NCI-H748 (cell line): ENCODE data around the gene PDXDC1.
"Not testable (repeated sequence)": the region's sequence is repeated elsewhere in the genome, so short reads cannot be mapped to it uniquely, and the experiment has no call there.

ENCODE experiments used
- DNase-seq: peaks from one replicate; lab custom pipeline; 2025; ENCODE audit not compliant: unreplicated experiment; lab: John Stamatoyannopoulos, UW

The PDXDC1 gene

DNA sequence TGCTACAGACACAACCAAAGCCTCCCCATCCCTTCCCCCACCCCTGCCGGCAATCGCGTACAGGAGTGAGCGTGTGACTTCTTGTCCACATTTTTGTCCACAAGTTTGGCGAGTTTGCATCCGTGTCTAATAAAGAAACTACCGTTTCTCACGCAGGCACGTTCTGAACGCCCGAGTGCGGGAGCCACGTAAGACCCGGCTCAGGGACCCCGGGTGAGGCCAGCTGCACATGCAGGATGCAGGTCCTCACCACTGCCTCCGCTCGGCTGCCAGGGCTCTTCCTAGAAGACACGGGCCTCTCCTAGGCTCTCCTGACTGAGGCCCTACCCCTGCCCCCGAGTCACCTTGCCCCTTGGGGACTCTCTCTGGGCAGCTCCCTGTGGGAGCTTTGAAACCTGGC, 174.0 kb downstream of the PDXDC1 start:
- DNase-seq, result not testable (repeated sequence)

DNA sequence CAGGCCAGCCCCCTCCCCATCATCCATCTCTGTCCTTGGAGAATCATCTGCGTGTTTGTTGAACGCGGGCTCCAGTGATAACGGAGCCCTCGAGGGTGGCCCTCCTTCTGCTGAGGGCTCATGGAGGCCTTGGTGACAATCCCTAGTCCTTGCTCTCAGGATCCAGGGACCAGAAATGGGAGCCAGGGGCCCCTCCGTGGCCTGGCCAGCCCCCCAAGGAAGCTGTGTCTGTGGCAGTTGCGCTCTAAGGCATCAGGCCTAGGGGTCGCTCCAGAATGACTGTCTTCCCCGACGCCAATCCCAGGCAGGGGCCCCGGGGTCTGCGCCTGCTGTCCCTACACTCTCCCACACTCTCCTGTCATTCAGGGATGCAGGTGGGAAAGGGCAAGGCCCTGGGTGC, 174.4 kb downstream of the PDXDC1 start:
- DNase-seq, result not testable (repeated sequence)

DNA sequence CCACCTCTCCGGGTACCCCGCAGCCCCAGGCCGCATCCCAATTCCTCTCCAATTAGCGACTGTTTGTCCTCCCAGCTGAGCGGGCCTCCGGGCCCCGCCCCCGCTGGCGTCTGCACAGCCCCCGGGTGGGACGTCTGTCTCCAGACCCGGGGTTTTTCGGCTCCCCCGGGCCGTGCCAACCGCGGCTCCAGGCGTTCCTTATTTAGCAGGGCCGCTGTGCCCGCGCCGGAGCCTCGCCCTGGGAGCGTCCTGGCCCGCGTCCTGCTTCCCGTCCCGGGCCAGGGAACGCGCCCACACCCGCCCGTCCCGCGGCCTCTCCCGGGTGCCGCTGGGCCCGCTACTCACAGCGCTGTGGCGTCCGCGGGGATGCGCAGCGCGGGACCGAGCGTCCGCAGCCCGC, 179.2 kb downstream of the PDXDC1 start:
- peak; percentile 6 for DNase-seq

DNA sequence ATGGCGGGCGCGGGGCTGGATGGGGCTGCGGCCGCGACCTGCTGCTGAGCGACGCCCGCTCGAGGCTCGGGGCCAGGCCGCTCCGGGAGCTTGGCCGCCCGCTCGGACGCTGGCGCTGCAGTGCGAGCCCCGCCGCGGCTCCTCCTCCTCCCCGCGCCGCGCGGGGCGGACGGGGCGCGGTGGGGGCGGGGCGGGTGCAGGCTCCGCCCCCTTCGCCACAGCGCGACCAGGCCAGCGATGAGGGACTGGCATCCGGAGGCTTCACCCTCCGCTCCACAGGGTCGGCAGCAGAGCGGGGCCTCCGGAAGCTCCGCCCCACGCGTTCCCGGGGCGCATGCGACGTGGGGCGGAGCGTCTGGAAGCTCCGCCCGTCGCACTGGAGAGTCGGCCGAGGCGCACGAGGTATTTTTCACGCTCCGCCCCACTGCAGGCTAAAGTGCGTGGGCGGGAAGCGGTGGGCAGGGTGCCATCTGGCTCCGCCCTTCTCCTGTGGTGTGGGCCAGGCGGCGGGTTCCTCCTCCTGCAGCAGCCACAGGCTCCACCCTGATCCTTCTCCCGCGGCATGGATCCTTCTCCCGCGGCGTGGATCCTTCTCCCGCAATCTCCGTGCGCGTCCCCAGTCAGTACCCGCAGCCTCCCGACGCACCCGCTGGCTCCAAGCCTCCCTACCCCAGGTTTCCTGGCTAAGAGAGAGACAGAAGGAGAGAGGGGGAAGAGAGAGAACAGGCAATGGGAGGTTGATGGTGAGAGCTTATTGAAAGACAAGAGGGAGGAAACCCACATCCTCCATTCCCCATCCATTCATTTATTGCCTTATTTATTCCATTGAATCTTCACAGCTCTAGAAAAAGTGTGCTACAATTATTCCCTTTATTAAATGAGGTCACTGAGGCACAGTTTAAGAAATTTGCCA, 180.1 kb downstream of the PDXDC1 start:
- DNase-seq, result peak; percentile 86

DNA sequence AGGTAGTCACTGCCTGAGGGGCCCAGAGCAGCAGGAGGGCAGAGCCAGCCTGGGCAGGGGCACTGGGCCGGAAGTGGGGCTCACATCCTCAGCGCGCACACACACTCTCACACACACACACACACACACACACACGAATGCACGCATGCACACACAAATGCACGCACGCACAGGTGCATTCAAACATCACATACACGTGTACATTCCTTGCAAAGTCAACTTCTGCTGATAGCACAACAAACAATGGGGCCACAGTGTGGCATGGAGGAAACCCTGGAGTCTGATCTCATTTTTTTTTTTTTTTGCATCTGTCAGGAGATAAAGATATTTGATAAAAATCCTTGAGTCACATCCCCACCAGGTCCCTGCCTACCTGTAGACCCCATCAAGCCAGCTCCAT, 182.8 kb downstream of the PDXDC1 start:
- DNase-seq, result not testable (repeated sequence)

DNA sequence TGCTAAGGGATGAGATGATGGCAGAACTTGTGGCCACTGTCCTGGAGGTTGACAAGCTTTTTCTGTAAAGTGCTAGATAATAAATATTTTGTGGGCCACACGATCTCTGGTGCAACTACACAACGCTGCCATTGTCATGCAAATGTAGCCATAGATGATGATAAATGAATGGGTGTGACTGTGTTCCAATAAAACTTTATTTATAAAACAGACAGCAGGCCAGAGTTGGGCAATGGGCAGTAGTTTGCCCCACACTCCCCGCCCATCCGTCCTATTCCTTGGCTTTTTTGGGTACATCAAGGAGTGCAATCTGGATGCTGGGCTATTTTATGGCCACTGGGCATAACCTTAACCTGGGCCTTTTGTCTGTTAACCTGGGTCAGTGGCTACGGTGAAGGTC, 184.8 kb downstream of the PDXDC1 start:
- DNase-seq, result not testable (repeated sequence)

DNA sequence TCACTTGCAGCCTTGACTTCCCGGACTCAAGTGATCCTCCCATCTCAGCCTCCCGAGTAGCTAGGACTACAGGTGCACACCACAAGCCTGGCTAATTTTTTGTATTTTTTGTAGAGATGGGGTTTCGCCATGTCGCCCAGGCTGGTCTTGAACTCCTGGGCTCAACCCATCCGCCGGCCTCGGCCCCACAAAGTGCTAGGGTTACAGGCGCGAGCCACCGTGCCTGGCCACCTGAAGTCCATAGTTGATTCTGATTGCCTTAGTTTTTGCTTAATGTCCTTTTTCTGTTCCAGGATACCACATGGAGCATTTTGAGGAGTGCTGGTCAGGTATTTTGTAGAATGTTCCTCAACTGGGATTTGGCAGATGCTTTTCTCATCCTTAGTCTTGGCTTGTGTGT, 185.7 kb downstream of the PDXDC1 start:
- DNase-seq, result not testable (repeated sequence)

DNA sequence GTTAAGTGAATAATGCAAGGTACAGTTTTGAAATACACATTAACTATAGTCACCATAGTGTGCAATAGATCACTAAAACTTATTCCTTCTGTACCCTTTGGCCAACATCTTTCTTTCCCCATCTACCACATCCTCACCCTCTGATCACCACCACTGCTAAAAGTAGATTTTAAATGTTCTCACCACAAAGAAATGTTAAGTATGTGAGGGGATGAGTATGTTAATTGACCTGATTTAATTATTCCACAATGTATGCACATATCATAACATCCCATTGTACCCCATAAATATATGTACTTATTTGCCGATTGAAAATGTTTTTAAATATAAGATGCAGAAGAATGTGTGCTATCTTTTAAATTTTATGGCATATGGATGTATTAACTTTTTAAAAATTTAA, 188.2 kb downstream of the PDXDC1 start:
- DNase-seq, result not testable (repeated sequence)

DNA sequence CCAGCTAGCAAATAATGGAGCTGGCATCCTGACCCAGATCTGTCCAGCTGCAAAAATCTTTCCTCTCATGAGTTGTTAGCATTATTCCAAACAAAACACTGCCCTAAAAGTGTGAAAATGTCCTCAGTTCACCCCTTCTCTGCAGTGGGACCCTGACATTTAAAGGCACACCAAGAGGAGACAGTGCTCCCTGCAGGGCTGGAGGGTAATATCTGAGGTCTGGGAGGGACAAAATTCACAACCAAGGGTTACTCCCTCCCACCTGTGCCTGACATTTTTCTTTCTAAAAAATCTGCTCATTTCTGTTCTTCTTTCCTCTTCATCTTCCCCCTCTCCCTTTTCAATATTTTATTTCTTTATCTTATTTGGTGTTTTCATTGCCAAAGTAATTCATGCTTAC, 191.4 kb downstream of the PDXDC1 start:
- DNase-seq, result not testable (repeated sequence)

DNA sequence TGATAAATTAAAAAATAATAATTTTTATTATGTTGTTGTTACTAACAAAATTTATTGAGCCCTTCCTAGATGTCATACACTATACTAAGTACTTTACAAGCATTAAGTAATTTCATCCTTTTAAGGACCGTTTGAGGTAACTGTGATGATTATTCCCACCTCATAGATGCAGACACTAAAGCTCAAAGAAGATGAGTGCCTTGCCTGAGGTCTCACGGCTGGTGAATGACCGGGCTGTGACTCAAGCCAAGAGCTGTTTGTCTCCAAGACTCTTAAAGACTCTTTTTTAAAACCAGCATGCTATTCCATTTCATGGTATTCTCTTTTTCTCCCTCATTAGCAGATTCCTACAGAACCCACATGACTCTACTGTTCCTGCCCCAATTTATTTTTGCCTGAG, 193.5 kb downstream of the PDXDC1 start:
- not testable (repeated sequence) for DNase-seq

DNA sequence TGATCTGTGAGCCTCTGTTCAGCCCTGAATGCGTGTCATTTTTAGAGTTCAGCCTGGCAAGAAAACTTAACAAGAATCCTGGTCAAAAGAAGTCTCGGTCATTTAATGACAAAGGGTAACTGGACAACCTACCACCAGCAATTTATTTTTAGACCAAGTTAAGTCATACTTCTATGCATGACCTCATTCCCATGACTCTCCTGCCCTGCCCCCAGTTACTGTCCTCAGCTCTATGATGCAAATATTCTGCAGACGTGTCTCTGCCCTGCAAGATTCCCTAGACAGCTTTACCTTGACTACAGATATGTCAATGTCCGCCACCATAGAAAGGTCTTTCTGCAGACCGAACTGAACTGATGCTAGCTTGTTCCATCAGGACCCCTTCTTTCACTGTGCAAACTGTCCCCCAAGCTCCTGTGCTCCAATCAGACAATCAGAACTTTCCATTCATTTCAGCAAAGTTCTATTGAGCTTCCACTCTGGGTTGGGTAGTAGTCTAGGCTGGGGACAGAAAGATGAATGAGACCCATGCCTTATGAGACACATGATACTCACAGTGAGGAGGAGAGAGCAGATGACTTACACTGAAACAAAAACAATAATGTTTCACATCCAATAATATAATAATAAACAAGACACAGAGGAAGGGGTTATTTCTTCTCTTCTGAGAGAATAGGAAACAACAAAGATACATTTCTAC, 194.3 kb downstream of the PDXDC1 start:
- not testable (repeated sequence) for DNase-seq

DNA sequence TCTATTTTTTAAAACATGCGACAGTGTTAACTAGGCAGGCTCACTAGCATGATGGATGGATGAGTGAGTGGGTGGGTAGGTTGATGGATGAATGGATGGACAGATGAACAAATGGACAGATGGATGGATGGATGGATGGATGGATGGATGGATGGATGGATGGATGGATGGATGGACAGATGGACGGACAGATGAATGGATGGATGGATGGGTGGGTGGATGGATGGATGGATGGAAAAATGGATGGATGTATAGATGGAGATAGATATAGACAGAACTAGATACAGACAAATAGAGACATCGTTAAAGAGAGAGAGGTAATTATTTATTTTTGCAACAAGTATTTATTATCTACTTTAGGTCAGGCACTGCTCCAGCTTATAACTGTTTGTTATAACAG, 205.1 kb downstream of the PDXDC1 start:
- not testable (repeated sequence) for DNase-seq

DNA sequence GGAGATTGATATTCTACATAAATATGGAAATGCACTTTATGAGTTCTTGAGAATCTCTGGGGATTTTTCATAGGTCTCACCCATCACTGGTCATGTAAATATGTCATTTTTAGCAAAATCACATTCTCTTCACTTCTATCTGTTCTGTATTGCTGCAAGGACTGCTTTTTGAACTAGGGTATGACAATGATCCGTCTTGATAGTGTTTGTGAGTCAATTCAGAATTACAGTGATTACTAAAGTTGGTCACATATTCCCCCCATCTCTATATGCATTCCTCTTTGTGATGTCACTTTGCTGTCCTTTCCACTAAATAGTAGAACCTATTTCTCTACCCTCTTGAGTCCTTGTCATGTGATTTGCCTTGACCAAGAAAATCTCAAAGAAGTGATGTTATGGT, 206.1 kb downstream of the PDXDC1 start:
- DNase-seq, result not testable (repeated sequence)

DNA sequence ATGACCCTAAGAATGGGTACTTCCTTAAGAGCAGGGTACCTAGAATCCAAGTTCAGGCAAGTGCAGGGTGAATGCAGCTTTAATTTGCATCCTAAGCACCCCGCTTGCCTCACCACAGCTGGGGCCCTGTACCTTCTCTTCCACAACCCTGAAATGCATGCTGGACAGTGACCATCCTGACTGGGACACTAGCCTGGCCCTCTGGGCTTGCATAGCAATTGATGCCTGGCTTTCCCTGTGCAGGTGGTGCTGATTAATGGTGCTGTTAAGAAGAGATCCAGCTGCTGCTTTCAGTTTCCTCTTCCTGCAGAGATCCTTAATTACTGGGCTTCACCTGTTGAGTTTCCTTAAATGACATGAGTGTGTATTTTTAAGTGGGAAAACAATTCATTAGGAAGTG, 209.2 kb downstream of the PDXDC1 start:
- not testable (repeated sequence) for DNase-seq
